Myocyte (in vitro differentiated cells): ENCODE measurements around the gene MPPED2. TPM values are rescaled to one million over a fixed set of nuclear protein-coding genes. Genes with fewer than 3 reads are reported as not detected.

Experiments
- DNase-seq: peaks from one replicate; pipeline ENCODE4 v3.0.0-alpha.2; 2012; ENCODE audit warnings: low read depth
- total RNA-seq: library from RNA; depleted of rRNA; stranded (reverse); fragments of >200 nt; gene quantifications from 2 replicates; pipeline ENCODE4 v1.2.3, GENCODE V29; 2014

Gene MPPED2
- total RNA-seq, 1 donor from 2014 or later, result 0.51 TPM

DNA sequence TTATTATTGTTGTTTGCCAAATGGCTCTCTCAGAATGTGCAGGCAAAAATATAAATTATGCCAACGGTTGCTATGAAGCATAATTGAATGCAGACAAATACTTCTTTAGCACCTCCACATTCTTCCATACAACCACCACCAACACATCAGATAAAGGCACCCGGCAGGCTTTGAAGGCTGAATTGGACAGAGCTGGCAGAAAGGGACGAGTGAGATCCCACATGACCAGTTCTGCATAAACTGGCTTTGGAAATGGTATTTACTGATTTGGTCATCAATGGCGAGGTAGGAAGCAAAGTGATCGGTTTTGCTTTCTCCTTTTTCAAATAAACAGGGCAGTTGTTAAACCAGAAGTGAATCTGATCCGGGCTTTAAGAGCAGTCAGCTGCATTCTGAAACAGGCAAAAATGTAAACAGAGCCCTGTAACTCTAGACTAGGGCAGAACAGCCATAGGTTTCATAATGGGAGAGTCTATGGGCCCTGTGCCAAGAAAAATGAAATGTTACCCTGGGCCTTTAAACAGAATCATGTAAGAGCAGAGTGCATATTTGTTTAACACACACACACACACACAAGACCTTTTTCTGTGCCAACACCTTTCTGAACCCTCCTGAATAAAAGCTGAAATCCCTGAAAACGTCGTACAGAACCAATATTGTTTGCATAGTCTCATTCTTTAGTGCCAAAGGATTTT lies 97.7 kb downstream of the MPPED2 start:
- peak; percentile 22 for DNase-seq

DNA sequence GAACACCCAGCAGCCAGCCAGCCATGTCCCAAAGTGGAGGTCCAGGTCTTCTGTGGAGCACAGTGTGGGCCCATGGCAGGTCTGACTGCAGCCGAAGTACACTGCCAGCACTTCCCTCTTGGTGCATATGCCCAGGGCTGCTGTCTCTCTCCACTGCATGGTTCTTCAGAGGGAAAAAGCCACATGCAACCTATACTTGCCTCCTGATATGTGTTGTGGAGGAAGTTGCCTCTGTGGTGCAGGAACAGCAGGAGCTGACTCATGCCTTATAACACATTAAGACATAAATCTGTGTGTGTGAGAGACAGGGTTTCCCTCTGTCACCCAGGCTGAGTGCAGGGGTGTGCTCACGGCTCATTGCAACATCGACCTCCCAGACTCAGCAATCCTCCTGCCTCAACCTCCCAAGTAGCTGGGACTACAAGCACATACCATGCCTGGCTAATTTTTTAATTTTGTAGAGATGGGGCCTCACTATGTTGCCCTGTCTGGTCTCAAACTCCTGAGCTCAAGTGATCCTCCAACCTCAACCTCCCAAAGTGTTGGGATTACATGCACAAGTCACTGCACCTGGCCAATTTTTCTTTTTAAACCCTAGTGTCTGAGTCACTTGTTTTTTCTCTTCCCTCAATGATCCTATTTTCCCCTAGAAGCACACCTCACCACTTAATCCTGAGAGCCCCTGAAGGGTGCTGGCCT lies 98.8 kb downstream of the MPPED2 start:
- no peak for DNase-seq

DNA sequence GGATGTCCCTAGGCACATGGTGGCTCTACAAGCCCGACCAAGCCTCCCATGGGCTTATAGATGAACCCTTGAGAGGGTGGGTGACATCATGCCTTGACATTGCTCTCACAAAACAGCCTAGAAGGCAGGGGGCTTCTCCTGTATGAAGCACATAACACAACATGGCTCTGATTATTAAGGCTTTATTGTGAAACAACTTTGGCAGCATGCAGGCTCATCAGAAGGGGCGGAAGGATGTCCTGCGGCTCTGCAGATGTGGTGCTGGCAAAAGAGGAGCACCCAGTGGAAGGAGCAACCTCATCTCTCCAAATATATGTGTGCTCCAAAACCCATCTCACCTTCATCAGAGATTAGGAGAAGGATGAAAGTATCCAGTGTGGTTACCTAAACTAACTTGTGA lies 100.4 kb downstream of the MPPED2 start:
- no peak for DNase-seq

DNA sequence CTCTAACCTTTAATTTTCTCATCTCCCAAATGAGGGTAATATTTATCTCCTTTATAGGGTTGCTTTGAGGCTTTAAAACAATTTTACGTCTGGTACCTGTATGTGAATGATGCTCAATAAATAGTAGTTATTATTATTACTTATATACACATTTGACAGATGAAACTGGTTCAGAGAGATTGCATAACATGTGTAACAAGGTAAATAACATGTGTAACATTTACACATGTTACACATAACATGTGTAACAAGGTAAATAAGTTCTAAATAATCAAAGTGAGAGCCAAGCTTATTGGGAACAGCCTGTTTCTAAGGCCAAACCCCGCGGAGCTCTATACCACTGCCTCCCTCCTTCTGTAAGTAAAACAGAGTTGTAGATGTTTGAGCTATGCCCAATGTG lies 100.9 kb downstream of the MPPED2 start:
- DNase-seq, result no peak

DNA sequence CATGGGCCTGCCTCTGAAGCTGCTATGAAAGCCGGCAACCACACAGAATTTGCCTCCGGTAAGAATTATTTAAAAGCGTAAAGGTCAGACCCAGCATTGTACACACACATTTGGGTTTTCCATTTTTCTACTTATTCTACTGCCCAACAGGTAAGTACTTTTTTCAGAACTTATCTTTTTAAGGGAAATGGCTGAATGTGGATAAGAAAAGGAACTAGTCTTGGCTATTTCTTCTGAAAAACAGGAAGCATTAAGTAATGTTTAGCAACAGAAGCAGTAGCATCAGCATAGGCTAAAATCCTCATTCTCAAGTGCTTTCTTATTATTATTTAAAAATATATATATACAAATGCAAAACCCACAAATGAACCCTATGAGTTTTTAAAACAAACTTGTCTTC lies 103.1 kb downstream of the MPPED2 start:
- no peak for DNase-seq

DNA sequence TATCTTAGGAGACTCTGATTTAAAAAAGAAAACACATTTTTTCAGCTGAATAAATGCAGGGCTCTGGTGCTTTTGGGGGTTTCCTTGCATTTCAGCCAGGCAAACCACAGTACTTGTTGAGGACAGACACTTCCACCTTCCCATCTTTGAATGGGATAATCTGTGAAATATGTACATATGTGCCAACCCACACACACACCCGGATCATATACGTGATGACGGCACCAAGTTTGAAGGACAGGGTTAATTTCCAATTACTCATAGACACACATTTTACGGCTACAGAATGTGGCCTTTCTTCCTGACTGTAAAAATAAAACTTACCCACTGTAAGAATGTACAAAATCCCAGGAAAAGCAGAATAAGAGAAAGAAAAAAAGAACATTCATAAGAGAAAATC lies 104.4 kb downstream of the MPPED2 start:
- no peak for DNase-seq

DNA sequence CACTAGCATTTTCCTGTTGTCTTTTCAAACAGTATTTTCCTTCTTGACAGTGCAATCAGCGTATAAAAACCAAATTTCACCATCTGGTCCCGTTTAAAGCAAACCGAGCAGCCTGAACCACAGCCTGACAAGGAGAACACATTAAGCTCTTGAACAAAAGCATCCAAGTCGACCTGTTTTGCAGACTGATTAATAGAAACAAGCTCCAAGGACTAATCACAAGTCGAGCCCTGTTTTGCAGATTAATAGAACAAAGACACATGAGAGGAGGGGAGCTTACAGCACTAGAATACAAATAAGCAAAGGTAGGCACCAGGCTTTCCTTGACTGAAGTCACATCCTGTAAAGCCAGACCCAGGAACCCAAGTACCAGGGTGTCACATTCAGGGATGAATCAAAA lies 104.8 kb downstream of the MPPED2 start:
- DNase-seq, result no peak

DNA sequence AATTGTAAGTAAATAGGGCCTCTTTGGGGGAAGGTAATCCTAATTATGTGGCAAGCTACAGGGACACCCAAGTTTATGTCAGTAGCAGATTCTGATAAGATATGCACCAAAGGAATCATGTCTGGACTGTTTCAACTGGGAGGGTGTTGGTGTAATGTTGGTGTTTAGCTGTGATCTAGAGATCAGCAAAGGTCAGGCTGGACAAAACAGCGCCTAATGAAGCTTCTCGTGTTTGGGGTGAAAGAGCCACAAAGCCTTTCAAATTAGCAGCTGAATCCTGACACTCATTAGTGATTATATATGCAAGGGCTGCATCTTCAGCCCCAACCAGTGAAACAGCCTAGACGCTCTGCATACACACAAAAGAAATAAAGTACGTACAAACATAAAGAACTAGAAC lies 106.3 kb downstream of the MPPED2 start:
- no peak for DNase-seq

DNA sequence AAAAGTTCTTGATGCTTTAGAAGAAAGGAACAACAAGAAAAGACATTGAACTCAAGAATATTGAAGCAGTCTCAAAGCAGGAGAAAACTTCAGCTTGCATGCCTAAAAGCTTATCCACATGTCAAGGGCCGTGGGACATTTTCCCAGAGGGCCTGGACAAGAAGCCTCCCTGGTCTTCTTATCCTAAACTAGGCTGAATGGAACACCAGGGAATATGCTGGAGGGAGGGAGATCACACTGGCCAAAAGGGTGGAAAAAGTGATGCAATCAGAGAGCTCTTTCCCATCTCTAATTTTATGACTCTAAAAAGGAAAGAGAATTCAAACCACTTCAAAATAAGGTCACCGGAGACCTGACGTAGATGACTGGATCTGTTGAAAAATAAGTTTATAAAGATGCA lies 107.2 kb downstream of the MPPED2 start:
- no peak for DNase-seq

DNA sequence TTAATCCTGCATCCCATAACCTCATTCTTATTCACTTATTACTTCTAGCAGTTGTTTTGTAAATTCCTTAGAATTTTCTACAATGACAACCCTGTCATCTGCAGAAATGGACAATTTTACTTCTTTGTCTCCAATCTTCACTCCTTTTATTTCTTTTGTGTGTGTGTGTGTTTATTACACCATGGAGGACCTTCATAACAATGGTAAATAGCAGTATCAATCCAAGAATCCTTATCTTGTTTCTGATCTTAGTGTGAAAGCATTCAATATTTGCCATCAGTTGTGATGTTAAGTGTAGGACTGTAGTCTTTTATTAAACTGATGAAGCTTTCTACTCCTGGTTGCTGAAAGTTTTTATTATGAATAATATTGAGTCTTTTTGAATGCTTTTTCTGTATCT lies 109.1 kb downstream of the MPPED2 start:
- DNase-seq, result no peak

DNA sequence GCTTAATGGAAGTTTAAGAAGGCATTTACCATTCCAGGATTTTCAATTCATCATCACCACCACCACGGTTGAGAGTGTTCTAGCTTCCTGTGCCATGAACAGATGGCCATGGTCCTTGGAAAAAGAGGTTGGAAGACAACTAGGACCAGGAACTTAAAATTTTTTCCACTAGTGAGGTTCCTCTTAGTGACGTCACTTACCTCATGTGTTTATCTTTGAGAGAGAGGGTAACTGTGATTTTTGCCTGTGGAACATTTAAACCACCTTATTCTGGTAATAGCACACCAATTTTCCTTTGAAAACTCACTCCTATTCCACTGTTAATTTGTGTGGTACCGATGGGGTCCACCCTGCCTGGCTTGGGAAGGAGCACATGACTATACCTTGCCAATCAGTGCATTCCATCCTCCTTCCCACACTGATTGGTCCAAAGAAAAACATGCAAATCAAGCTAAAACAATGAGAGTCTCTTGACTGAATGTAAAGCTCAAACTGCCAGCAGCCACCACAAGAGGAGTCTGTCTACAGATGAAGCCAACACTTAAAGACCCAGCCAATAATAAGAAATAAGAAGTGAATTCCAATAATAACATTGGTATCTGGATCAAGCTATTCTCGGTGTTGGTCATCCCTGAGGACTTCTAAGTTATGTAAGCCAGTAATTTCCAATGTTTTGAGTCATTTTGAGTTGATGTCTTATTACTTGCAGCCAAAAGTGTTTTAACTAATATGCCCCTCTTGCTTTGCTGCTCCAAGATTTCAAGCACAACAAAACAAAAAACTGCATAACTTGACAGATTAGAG lies 111.8 kb downstream of the MPPED2 start:
- DNase-seq, result no peak

DNA sequence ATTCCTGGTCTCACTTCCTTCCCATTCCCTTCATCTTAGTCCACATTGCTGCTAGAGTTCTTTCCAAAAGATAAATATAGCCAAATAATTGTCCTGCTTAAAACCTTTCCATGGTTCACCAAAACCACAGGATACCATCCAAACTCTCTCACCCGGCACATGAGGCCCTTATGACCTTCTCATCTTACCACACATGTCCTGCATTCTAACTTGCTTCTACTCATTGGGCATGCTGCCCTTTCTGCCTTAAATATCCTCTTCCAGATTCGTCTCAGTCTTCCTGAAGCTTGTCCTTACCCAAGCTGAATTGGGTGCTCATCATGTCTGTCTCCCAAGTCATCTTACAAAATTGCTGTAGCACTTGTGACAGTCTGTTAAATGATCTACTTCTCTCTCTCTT lies 114.9 kb downstream of the MPPED2 start:
- DNase-seq, result peak; percentile 73

DNA sequence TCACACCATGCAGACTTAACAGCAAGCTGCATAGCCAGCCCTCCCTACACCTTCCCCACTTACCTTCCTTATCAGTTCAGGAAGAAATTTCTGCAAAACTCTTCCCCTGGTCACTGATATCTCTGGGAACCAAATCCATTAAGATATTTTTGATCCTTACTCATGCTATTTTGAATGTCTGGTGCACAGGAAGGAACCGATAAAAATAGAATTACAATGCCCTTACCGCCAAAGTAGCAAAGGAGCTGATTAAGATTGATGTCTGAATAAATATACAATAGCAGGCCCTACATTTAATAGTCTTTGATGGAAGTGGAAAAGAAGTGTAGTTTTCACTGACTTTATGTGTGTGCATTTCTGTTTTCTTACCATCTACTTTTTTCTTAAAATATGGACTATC lies 117.3 kb downstream of the MPPED2 start:
- no peak for DNase-seq

DNA sequence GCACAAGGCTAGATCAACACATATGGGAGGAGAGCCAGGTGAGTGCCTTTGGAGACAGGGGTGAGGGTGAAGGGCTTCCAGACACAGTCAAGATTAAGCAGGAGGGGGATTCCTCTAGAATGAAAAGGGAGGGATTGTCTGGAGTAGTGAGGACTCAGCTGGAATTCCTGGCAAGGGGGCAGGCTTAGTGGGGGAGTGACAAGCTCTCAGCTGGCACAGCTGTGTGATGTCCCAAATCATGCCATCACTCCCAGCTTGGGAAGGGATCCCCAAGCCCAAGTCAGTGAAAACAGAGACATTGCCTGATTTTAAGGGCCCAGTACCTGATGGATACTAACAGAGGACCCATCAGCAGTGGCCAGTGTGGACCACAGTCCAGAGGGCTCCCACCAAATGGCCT lies 119.0 kb downstream of the MPPED2 start:
- no peak for DNase-seq

DNA sequence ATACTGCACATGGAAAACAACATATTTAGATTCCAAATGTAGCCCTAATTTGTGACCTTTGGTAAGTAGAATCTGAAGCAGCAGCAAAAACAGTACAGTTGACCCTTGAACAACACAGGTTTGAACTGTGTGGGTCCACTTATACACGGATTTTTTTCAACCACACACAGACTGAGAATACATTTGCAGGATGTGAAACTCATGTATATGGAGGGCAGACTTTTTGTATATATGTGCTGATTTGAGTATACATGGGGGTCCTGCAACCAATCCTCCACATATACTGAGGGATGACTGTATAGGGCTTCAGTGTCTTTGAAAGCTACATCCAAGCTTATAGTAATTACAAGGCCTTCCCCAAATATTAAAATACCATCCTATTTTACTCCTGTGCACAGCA lies 120.5 kb downstream of the MPPED2 start:
- DNase-seq, result no peak

DNA sequence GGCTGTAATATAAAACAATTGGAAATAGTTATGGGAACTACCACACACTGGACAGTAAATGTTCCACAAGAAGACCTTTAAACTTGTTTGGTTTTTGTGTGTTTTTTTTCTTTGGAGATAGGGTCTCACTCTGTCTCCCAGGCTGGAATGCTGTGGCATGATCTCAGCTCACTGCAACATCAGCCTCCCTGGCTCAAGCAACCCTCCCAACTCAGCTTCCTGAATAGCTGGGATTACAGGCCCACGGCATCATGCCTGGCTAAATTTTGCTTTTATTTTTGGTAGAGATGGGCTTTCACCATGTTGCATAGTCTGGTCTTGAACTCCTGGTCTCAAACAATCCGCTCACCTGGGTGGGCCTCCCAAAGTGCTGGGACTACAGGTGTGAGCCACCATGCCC lies 121.0 kb downstream of the MPPED2 start:
- DNase-seq, result peak; percentile 3

DNA sequence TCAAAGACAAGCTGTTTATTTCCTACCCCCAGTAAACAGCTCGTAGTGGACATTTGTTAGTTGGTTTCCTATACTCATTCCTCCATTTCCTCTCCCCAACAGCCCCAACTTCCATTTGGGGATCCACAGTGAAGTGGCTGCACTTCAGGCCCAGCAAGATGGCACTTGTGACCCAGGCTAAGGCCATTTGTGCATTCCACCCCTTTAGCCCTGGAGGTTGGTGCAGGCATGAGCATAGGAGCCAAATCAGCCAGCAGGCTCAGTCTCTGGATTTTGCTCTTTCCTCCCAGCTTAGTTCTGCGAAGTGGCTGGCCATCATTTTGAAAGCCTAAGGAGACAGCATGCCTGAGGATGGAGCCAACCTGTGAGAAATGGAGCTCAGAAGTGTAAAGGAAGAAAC lies 122.9 kb downstream of the MPPED2 start:
- DNase-seq, result no peak

DNA sequence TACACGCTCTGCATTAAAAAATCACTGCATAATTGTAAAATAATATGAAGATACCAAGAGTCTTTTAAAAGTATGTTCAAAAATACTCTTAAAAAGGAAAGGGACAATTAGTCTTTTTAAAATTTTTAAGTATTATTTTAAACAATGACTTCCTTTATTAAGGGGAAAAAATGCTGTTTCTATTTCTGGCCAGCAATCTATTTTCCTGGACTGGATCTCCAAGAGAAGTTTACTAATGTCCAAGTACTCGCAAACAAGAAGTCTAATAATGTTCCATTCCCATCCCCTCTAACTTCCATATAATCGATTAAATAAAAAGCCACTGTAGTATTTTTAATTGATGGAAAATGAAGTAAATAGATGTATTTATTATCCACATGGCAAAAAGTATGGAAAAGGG lies 123.7 kb downstream of the MPPED2 start:
- DNase-seq, result no peak

DNA sequence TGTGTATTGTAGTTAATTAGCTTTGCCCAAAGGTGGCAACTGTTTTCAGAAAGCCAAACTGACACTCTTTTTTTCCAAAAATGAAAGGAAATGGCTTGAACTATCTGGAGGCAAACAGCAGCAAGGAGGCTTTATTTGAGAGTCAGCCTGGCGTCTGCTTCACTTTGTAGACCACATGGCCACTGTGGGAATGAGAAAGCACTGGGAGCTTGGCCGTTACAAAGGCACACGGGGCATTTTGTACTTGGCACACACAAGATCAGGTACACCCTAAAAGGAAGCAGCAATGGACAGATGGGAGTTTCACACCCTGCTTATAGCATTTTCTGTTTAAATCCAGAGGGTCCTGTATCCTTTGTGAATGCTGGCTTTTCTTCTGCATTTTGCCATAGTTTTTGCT lies 126.3 kb downstream of the MPPED2 start:
- DNase-seq, result no peak

DNA sequence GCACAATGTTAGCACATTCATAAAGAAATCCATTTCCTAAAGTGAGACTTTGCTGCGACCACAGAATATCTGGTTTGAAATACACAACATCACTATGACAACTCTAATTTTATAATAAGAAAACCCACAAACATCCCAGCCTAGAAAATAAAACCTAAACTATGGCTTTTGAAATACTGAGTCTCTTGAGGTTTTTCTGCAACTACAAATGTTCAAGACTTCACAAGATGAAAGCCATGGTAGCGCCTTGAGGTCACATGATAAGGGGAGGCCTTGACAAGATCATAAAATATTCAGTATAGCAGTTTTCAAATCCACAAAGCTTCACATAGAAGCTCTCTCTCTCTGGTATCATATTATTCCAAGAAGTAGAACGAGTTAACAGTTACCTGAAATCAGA lies 126.8 kb downstream of the MPPED2 start:
- DNase-seq, result no peak

DNA sequence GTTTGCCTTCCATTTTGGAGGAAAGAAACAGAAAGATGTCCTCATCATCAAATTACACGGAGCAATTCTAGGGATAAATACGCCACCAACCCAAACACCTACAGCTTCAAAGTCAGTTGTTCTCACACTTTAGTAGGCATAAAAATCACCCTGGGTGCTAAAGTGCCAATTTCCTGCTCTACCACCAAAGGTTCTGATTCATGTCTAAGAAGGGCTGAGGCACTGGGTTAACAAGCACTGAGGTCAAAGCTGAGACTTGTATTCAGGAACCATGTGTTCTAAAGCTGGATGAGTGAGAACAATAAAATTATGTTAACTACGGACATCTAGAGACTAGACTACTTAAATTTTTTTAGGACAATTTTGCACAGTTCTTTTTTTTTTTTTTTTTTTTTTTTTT lies 127.6 kb downstream of the MPPED2 start:
- DNase-seq, result no peak

DNA sequence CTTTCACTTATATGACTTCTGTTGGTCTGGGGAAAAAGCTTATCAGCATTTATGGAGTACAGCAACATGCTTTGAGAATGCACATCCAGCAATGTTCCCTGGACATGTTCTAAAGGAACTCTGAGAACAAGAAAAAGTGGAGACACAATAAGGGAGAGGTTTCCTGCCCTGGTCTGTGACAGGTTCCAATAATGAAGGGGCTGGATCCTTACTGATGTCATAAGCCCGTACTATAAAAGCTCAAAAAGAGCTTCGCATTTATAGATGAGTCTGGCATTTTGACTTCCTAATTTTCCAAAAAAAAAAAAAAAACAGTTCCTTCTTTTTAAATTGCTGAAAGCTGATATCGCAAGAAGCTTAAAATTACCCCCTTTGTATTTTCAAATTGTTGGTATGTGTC lies 129.1 kb downstream of the MPPED2 start:
- no peak for DNase-seq
